M059J (cell line): ENCODE data around the gene ZNF784. TPM values are rescaled to one million over a fixed set of nuclear protein-coding genes. Genes with fewer than 3 reads are reported as not detected.

ENCODE experiments used
- DNase-seq: peaks from one replicate; pipeline ENCODE4 v3.0.0-alpha.2; 2012; ENCODE audit warnings: low read depth
- total RNA-seq: library from RNA; depleted of rRNA; stranded (reverse); fragments of >200 nt; shearing (Covaris generic); gene quantifications from 2 replicates; pipeline ENCODE4 v1.2.3, GENCODE V29; 2014

Gene ZNF784
- total RNA-seq, 1 experiment from 2014 or later: 5.1 TPM

- no peak for DNase-seq
Measured at GRCh38 chr19:55656552-55656951, 32.2 kb upstream of the ZNF784 start.

GRCh38 chr19:55655648-55656040 is 31.3 kb upstream of the ZNF784 start:
- no peak for DNase-seq

GRCh38 chr19:55654868-55655647 is 30.7 kb upstream of the ZNF784 start, which contains the start of gene U2AF2:
U2AF2 (plus strand) TSS chr19:55655035; CDS start chr19:55655105, 70 bp downstream.
- DNase-seq: peak; percentile 82

- DNase-seq: peak; percentile 99
Measured at GRCh38 chr19:55654323-55654867, 30.0 kb upstream of the ZNF784 start.

GRCh38 chr19:55653651-55654322 is 29.4 kb upstream of the ZNF784 start:
- DNase-seq: peak; percentile 99

- DNase-seq: no peak
Measured at GRCh38 chr19:55652311-55653128, 28.2 kb upstream of the ZNF784 start.

- DNase-seq: no peak
Measured at GRCh38 chr19:55651236-55651635, 26.9 kb upstream of the ZNF784 start.

GRCh38 chr19:55650602-55651230 is 26.4 kb upstream of the ZNF784 start:
- no peak for DNase-seq

- DNase-seq: no peak
Measured at GRCh38 chr19:55650126-55650557, 25.8 kb upstream of the ZNF784 start.

GRCh38 chr19:55649268-55650125 is 25.1 kb upstream of the ZNF784 start:
- DNase-seq: no peak

GRCh38 chr19:55648585-55649267 is 24.4 kb upstream of the ZNF784 start:
- no peak for DNase-seq

GRCh38 chr19:55647732-55648584 is 23.6 kb upstream of the ZNF784 start, which contains the start of gene CCDC106:
CCDC106 (plus strand) TSS chr19:55648212; CDS start chr19:55649047, 835 bp downstream.
- DNase-seq: peak; percentile 31

- no peak for DNase-seq
Measured at GRCh38 chr19:55646889-55647731, 22.7 kb upstream of the ZNF784 start.

- DNase-seq: no peak
Measured at GRCh38 chr19:55645512-55645881, 21.1 kb upstream of the ZNF784 start.

GRCh38 chr19:55644842-55645511 is 20.6 kb upstream of the ZNF784 start:
- no peak for DNase-seq

GRCh38 chr19:55644191-55644833 is 19.9 kb upstream of the ZNF784 start:
- no peak for DNase-seq

- no peak for DNase-seq
Measured at GRCh38 chr19:55643887-55644176, 19.5 kb upstream of the ZNF784 start.
